Osteocyte (in vitro differentiated cells): ENCODE measurements around the gene TMEM45A. TPM values are rescaled to one million over a fixed set of nuclear protein-coding genes. Genes with fewer than 3 reads are reported as not detected.
"Not testable (repeated sequence)": the region's sequence is repeated elsewhere in the genome, so short reads cannot be mapped to it uniquely, and the experiment has no call there.

ENCODE experiments used
- DNase-seq: peaks from one replicate; pipeline ENCODE4 v3.0.0; 2021; ENCODE audit warnings: mixed read lengths; ENCODE audit not compliant: unreplicated experiment; ENCODE audit errors: extremely low spot score
- H3K27ac Mint-ChIP-seq: one replicate; pipeline ENCODE4 v1.8.0; 2021; ENCODE audit warnings: mild to moderate bottlenecking, mixed read lengths; ENCODE audit not compliant: unreplicated experiment
- H3K27me3 Mint-ChIP-seq: one replicate; pipeline ENCODE4 v1.8.0; 2021; ENCODE audit warnings: mixed read lengths; ENCODE audit not compliant: unreplicated experiment
- H3K36me3 Mint-ChIP-seq: one replicate; pipeline ENCODE4 v1.8.0; 2021; ENCODE audit warnings: mixed read lengths; ENCODE audit not compliant: unreplicated experiment
- H3K4me1 Mint-ChIP-seq: one replicate; pipeline ENCODE4 v1.8.0; 2021; ENCODE audit warnings: mixed read lengths; ENCODE audit not compliant: unreplicated experiment
- H3K4me3 Mint-ChIP-seq: one replicate; pipeline ENCODE4 v1.8.0; 2021; ENCODE audit warnings: mild to moderate bottlenecking, moderate library complexity, mixed read lengths; ENCODE audit not compliant: unreplicated experiment
- H3K9me3 Mint-ChIP-seq: one replicate; pipeline ENCODE4 v1.8.0; 2021; ENCODE audit warnings: mixed read lengths; ENCODE audit not compliant: unreplicated experiment
- CTCF ChIP-seq: fragments of 200-600 bp; sonication (generic); IDR thresholded peaks from 2 replicates; pipeline ENCODE4 v1.5.0; 2021; ENCODE audit warnings: antibody characterized with exemption, mild to moderate bottlenecking, moderate library complexity
- total RNA-seq: library from RNA; stranded (reverse); gene quantifications from 2 replicates; pipeline ENCODE4 v1.2.1, GENCODE V29; 2021

The TMEM45A gene
- total RNA-seq, 1 donor from 2014 or later, result 29.1 TPM

- Mint-ChIP-seq H3K9me3 (peaks cover 4% of the 10 kb centered on the region), H3K36me3 (peaks cover 10% of the 10 kb centered on the region), H3K27ac (no peak overlapping the region), H3K27me3 (no peaks in the 10 kb centered on the region), H3K4me1 (peaks cover 13% of the 10 kb centered on the region), H3K4me3 (no peak overlapping the region)
- TF ChIP-seq CTCF, result no peak
- DNase-seq, result no peak
These were observed 8.0 kb downstream of the TMEM45A start for GRCh38 chr3:100500320-100500880.

- Mint-ChIP-seq H3K4me1 (peaks cover 3% of the 10 kb centered on the region), H3K4me3 (no peak overlapping the region), H3K27me3 (no peaks in the 10 kb centered on the region), H3K36me3 (peaks cover 16% of the 10 kb centered on the region), H3K27ac (no peak overlapping the region), H3K9me3 (peaks cover 21% of the 10 kb centered on the region)
- no peak for DNase-seq
- no peak for TF ChIP-seq CTCF
These were observed 11.0 kb downstream of the TMEM45A start for GRCh38 chr3:100503448-100503847.

DNA sequence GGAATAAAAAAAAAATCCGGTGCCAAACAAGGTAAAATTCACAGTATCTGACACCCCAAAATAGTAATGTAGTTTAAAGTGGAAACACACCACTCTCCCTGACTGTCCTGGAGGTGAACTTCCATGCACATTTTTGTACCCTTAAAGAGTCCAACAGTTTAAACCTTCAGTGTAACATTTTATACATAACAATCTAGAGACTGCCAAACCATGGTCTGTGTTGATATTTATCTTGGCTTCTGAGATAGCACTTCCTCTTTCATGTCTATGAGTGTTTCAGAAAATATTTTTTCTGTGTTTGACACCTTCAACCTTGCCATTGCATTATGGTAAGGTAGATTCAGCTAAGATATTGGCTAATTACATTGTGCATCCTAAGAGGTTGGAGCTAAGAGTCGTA, 13.9 kb downstream of the TMEM45A start:
- Mint-ChIP-seq H3K4me3 (no peak overlapping the region), H3K27ac (no peak overlapping the region), H3K9me3 (peaks cover 30% of the 10 kb centered on the region), H3K36me3 (peaks cover 20% of the 10 kb centered on the region), H3K27me3 (no peaks in the 10 kb centered on the region), H3K4me1 (peaks cover 3% of the 10 kb centered on the region)
- DNase-seq, result no peak
- no peak for TF ChIP-seq CTCF

DNA sequence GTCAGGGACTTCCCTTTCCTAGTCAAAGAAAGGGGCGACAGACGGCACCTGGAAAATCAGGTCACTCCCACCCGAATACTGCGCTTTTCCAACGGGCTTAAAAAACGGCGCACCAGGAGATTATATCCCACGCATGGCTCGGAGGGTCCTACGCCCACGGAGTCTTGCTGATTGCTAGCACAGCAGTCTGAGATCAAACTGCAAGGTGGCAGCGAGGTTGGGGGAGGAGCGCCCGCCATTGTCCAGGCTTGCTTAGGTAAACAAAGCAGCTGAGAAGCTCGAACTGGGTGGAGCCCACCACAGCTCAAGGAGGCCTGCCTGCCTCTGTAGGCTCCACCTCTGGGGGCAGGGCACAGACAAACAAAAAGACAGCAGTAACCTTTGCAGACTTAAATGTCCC, 17.4 kb downstream of the TMEM45A start:
- not testable (repeated sequence) for H3K4me1 Mint-ChIP-seq, DNase-seq, H3K27ac Mint-ChIP-seq, H3K27me3 Mint-ChIP-seq, H3K4me3 Mint-ChIP-seq
- Mint-ChIP-seq H3K9me3 (peaks cover 26% of the 10 kb centered on the region), H3K36me3 (peaks cover 12% of the 10 kb centered on the region)

GRCh38 chr3:100516232-100516631, 23.8 kb downstream of the TMEM45A start:
- TF ChIP-seq CTCF, result no peak
- DNase-seq, result no peak
- Mint-ChIP-seq H3K4me1 (no peaks in the 10 kb centered on the region), H3K27me3 (no peaks in the 10 kb centered on the region), H3K27ac (no peak overlapping the region), H3K36me3 (peaks cover 12% of the 10 kb centered on the region), H3K9me3 (no peaks in the 10 kb centered on the region), H3K4me3 (no peak overlapping the region)

DNA sequence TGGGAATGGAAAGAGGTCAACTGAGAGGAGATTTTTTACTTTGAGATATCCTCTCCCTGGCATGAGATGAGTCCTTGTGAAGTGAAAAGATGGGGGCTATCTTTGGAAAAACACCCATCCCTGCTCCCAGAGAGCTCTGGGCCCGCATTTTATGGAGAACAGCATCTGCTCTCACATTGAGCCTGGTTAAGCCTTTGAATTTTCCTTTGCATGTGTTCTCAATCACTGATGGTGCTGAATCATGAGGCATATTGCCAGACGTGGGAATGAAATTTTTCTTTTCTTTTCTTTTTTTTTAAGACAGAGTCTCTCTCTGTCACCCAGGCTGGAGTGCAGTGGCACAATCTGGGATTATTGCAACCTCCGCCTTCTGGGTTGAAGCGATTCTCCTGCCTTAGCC, 24.4 kb downstream of the TMEM45A start:
- Mint-ChIP-seq H3K36me3 (peaks cover 17% of the 10 kb centered on the region), H3K27ac (no peak overlapping the region), H3K4me3 (no peak overlapping the region), H3K9me3 (no peaks in the 10 kb centered on the region), H3K4me1 (no peaks in the 10 kb centered on the region), H3K27me3 (no peaks in the 10 kb centered on the region)
- TF ChIP-seq CTCF, result no peak
- no peak for DNase-seq
